ENCODE measurements around the gene MLX. TPM values are rescaled to one million over a fixed set of nuclear protein-coding genes. Genes with fewer than 3 reads are reported as not detected.
"Not testable (repeated sequence)": the region's sequence is repeated elsewhere in the genome, so short reads cannot be mapped to it uniquely, and the experiment has no call there.

Gene MLX
- total and polyA plus RNA-seq, 7 donors, result 45.2 to 108 (median 67.9) TPM

GRCh38 chr17:42612013-42612412 is 45.1 kb downstream of the MLX start:
- 88 to 95% (median 90%) methylated on average over 4 of the region's 4 CpGs for WGBS, 3 donors
- Histone ChIP-seq H3K4me3 (no peak overlapping the region), H3K27ac (no peak overlapping the region), H3K27me3 (ENCODE audit: insufficient read depth in 3 of 3, low read length in 2 of 3) (no peaks in the 10 kb centered on the region), H3K36me3 (ENCODE audit: insufficient read depth in 1 of 2, low read depth in 1 of 2) (peaks cover 10 to 52% of the 10 kb centered on the region in 2 donors), H3K9me3 (no peaks in the 10 kb centered on the region), H3K4me1 (peaks cover 23% of the 10 kb centered on the region)
- ATAC-seq, result no peak
- TF ChIP-seq CTCF (IDR thresholded peaks at IDR 0.05), result no peak
- no peak for DNase-seq
- intact Hi-C loops (cut with DNase I), result no loop called here

- intact Hi-C loops (cut with DNase I), result no loop called here
- no peak for TF ChIP-seq CTCF (IDR thresholded peaks at IDR 0.05)
- no peak for DNase-seq
- Histone ChIP-seq H3K4me3 (no peak overlapping the region), H3K27ac (no peak overlapping the region), H3K27me3 (ENCODE audit: insufficient read depth in 3 of 3, low read length in 2 of 3) (no peaks in the 10 kb centered on the region), H3K36me3 (ENCODE audit: insufficient read depth in 1 of 2, low read depth in 1 of 2) (peaks cover 10 to 52% of the 10 kb centered on the region in 2 donors), H3K9me3 (no peaks in the 10 kb centered on the region), H3K4me1 (peaks cover 27% of the 10 kb centered on the region)
- ATAC-seq, result no peak
- WGBS, 3 donors, result 94 to 97% (median 95%) methylated on average over 17 of the region's 17 CpGs
Measured at GRCh38 chr17:42613699-42614295, 46.9 kb downstream of the MLX start.

- Histone ChIP-seq H3K27me3 (ENCODE audit: insufficient read depth in 3 of 3, low read length in 2 of 3) (no peaks in the 10 kb centered on the region), H3K27ac (peak overlapping the region; percentile 88), H3K4me1 (peaks cover 33% of the 10 kb centered on the region), H3K4me3 (peak overlapping the region; percentile 34), H3K36me3 (ENCODE audit: insufficient read depth in 1 of 2, low read depth in 1 of 2) (peaks cover 0 to 35% of the 10 kb centered on the region in 2 donors), H3K9me3 (no peaks in the 10 kb centered on the region)
- ATAC-seq, result peak; percentile 23 to 42 (median 30)
- TF ChIP-seq CTCF (IDR thresholded peaks at IDR 0.05), result no peak
- no peak for DNase-seq
- 19 to 30% (median 24%) methylated on average over 4 of the region's 4 CpGs for WGBS, 3 donors
- intact Hi-C loops (cut with DNase I), result loop anchor here in 1 of 2 donors (2.0 kb wide), 2 partner anchors 49 to 57 kb away; no protein-coding TSS in a partner anchor
Measured at GRCh38 chr17:42617956-42618431, 51.1 kb downstream of the MLX start.

GRCh38 chr17:42618442-42619150 is 51.7 kb downstream of the MLX start:
- peak overlapping the region; percentile 34 for H3K4me3 ChIP-seq

GRCh38 chr17:42621987-42622386 is 55.1 kb downstream of the MLX start:
- H3K4me1 ChIP-seq, result peaks cover 30% of the 10 kb centered on the region
- intact Hi-C loops (cut with DNase I), result loop anchor here in 1 of 2 donors (5.0 kb wide), 1 partner anchor 50 kb away; no protein-coding TSS in a partner anchor
- DNase-seq; H3K9me3 ChIP-seq; H3K36me3 ChIP-seq (ENCODE audit: insufficient read depth in 1 of 2, low read depth in 1 of 2); H3K4me3 ChIP-seq; ATAC-seq; H3K27ac ChIP-seq; H3K27me3 ChIP-seq (ENCODE audit: insufficient read depth in 3 of 3, low read length in 2 of 3): not testable (repeated sequence)
- 91 to 97% (median 94%) methylated on average over 3 of the region's 3 CpGs for WGBS, 3 donors

More at GRCh38 chr17:42618442-42619150, 51.7 kb downstream of the MLX start:
- ATAC-seq, result peak; percentile 97 to 98 (median 98)
- H3K36me3 ChIP-seq (ENCODE audit: insufficient read depth in 1 of 2, low read depth in 1 of 2), result peaks cover 0 to 29% of the 10 kb centered on the region in 2 donors
- DNase-seq, result peak; percentile 76 to 91
- H3K9me3 ChIP-seq, result no peaks in the 10 kb centered on the region
- peak; percentile 18 for TF ChIP-seq CTCF (IDR thresholded peaks at IDR 0.05)
- peaks cover 33% of the 10 kb centered on the region for H3K4me1 ChIP-seq
- H3K27ac ChIP-seq, result peak overlapping the region; percentile 88
- no peaks in the 10 kb centered on the region for H3K27me3 ChIP-seq (ENCODE audit: insufficient read depth in 3 of 3, low read length in 2 of 3)
- WGBS, 3 donors, result 9 to 10% (median 10%) methylated on average over 9 of the region's 9 CpGs
- intact Hi-C loops (cut with DNase I), result loop anchor here in 1 of 2 donors (2.0 kb wide), 2 partner anchors 48 to 56 kb away; no protein-coding TSS in a partner anchor
